Measurements from ENCODE around the gene ZBTB42. TPM values are rescaled to one million over a fixed set of nuclear protein-coding genes. Genes with fewer than 3 reads are reported as not detected.

ZBTB42 gene
- polyA plus RNA-seq, 1 of the 3 experiments (the other 2 are of a cell fraction) = 3.1 TPM

DNA sequence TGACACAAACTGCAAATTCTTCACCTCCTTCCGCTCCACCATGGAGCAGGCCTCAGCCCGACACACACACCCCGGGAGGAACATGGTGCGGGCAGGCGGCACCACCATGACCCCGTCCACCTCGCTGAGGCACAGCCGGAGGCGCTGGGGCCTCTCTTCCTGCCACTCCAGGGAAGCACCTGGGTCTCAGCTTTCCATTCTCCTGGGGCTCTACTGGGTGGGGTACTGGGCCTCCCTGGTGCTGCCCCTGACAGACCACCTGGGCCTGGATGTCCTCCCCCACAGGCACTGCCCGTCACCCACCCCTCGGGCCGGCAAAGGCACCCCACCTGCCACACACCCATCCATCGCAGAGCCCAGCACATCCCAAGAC, 15.2 kb upstream of the ZBTB42 start:
- H3K79me2 ChIP-seq (ENCODE audit: insufficient read depth) = peaks cover 59% of the 10 kb centered on the region
- H4K20me1 ChIP-seq (ENCODE audit: insufficient read depth) = peaks cover 70% of the 10 kb centered on the region
- no peak overlapping the region for H3K4me3 ChIP-seq (ENCODE audit: low read depth in 2 of 2, low read length in 1 of 2)
- no peak overlapping the region for H3K9ac ChIP-seq
- H3K9me3 ChIP-seq = no peaks in the 10 kb centered on the region
- H3K36me3 ChIP-seq (replicated peaks in 1 of 2; ENCODE audit: control insufficient read depth in 1 of 2, insufficient read depth in 2 of 2, low read length in 1 of 2) = peaks cover 0 to 35% of the 10 kb centered on the region in 2 experiments
- H3K9me2 ChIP-seq = no peaks in the 10 kb centered on the region
- H3K27me3 ChIP-seq (ENCODE audit: insufficient read depth) = no peaks in the 10 kb centered on the region
- H3K4me2 ChIP-seq = no peak overlapping the region
- POLR2A ChIA-PET = no interaction called here
- CTCF ChIA-PET = interaction anchor here (1.0 to 2.1 kb wide), 2 partner anchors 17 to 30 kb away, joined by 3 to 13 read pairs; no protein-coding TSS in a partner anchor
- TF ChIP-seq, protein P1, sequence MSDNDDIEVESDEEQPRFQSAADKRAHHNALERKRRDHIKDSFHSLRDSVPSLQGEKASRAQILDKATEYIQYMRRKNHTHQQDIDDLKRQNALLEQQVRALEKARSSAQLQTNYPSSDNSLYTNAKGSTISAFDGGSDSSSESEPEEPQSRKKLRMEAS (IDR thresholded peaks at IDR 0.05; ENCODE audit: low read depth) = no peak
- TF ChIP-seq FOSL2 (IDR thresholded peaks at IDR 0.05; ENCODE audit: borderline replicate concordance, low read depth) (no peak), JUND (IDR thresholded peaks at IDR 0.05) (no peak), RXRA (IDR thresholded peaks at IDR 0.05; ENCODE audit: borderline replicate concordance, low read depth) (no peak), NRF1 (IDR thresholded peaks at IDR 0.05; ENCODE audit: low read depth, low read length) (no peak), TEAD4 (IDR thresholded peaks at IDR 0.05; ENCODE audit: borderline replicate concordance, insufficient read depth) (no peak), CHD2 (IDR thresholded peaks at IDR 0.05; ENCODE audit: low read length, partially characterized antibody) (no peak), EP300 (IDR thresholded peaks at IDR 0.05; ENCODE audit: borderline replicate concordance in 1 of 2, low read depth in 1 of 2, low read length in 1 of 2) (no peak), MXI1 (IDR thresholded peaks at IDR 0.05; ENCODE audit: low read depth, low read length) (no peak), FOXM1 (IDR thresholded peaks at IDR 0.05; ENCODE audit: low read depth) (no peak), FOXJ3 (CRISPR knock-in tag; IDR thresholded peaks at IDR 0.05) (no peak), TAF1 (IDR thresholded peaks at IDR 0.05; ENCODE audit: borderline replicate concordance, low read depth, low read length) (no peak), TCF12 (IDR thresholded peaks at IDR 0.05) (no peak), RCOR1 (IDR thresholded peaks at IDR 0.05; ENCODE audit: low read length) (no peak), GABPA (IDR thresholded peaks at IDR 0.05; ENCODE audit: low read depth) (no peak), RFX5 (IDR thresholded peaks at IDR 0.05; ENCODE audit: low read length) (no peak)
- TF ChIP-seq, protein P2, sequence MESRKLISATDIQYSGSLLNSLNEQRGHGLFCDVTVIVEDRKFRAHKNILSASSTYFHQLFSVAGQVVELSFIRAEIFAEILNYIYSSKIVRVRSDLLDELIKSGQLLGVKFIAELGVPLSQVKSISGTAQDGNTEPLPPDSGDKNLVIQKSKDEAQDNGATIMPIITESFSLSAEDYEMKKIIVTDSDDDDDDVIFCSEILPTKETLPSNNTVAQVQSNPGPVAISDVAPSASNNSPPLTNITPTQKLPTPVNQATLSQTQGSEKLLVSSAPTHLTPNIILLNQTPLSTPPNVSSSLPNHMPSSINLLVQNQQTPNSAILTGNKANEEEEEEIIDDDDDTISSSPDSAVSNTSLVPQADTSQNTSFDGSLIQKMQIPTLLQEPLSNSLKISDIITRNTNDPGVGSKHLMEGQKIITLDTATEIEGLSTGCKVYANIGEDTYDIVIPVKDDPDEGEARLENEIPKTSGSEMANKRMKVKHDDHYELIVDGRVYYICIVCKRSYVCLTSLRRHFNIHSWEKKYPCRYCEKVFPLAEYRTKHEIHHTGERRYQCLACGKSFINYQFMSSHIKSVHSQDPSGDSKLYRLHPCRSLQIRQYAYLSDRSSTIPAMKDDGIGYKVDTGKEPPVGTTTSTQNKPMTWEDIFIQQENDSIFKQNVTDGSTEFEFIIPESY (IDR thresholded peaks at IDR 0.05; ENCODE audit: borderline replicate concordance, low read depth) = no peak
- TF ChIP-seq, protein P3, sequence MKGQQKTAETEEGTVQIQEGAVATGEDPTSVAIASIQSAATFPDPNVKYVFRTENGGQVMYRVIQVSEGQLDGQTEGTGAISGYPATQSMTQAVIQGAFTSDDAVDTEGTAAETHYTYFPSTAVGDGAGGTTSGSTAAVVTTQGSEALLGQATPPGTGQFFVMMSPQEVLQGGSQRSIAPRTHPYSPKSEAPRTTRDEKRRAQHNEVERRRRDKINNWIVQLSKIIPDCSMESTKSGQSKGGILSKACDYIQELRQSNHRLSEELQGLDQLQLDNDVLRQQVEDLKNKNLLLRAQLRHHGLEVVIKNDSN (IDR thresholded peaks at IDR 0.05; ENCODE audit: borderline replicate concordance, low read depth) = no peak
- TF ChIP-seq, protein P4, sequence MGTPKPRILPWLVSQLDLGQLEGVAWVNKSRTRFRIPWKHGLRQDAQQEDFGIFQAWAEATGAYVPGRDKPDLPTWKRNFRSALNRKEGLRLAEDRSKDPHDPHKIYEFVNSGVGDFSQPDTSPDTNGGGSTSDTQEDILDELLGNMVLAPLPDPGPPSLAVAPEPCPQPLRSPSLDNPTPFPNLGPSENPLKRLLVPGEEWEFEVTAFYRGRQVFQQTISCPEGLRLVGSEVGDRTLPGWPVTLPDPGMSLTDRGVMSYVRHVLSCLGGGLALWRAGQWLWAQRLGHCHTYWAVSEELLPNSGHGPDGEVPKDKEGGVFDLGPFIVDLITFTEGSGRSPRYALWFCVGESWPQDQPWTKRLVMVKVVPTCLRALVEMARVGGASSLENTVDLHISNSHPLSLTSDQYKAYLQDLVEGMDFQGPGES (IDR thresholded peaks at IDR 0.05; ENCODE audit: low read depth, low read length) = no peak
- TF ChIP-seq, protein P5, sequence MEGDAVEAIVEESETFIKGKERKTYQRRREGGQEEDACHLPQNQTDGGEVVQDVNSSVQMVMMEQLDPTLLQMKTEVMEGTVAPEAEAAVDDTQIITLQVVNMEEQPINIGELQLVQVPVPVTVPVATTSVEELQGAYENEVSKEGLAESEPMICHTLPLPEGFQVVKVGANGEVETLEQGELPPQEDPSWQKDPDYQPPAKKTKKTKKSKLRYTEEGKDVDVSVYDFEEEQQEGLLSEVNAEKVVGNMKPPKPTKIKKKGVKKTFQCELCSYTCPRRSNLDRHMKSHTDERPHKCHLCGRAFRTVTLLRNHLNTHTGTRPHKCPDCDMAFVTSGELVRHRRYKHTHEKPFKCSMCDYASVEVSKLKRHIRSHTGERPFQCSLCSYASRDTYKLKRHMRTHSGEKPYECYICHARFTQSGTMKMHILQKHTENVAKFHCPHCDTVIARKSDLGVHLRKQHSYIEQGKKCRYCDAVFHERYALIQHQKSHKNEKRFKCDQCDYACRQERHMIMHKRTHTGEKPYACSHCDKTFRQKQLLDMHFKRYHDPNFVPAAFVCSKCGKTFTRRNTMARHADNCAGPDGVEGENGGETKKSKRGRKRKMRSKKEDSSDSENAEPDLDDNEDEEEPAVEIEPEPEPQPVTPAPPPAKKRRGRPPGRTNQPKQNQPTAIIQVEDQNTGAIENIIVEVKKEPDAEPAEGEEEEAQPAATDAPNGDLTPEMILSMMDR (IDR thresholded peaks at IDR 0.05) = no peak
- no peak overlapping the region for H3K27ac ChIP-seq (ENCODE audit: low read depth in 2 of 2, low read length in 1 of 2)
- WGBS (ENCODE audit: low lambda C conversion rate) = 100% methylated on average over 8 of the region's 13 CpGs
- no peak for DNase-seq
- H3F3A ChIP-seq (replicated peaks; ENCODE audit: insufficient read depth) = no peaks in the 10 kb centered on the region
- H3K4me1 ChIP-seq (ENCODE audit: control insufficient read depth in 1 of 2, insufficient read depth in 2 of 2, low read depth in 1 of 2, low read length in 1 of 2) = no peaks in the 10 kb centered on the region; a peak in 1 of 4 replicates
- H2AFZ ChIP-seq (ENCODE audit: low read depth) = no peak overlapping the region
